Mesodermal cell (in vitro differentiated cells): ENCODE measurements around the gene SLC25A47. TPM values are rescaled to one million over a fixed set of nuclear protein-coding genes. Genes with fewer than 3 reads are reported as not detected.
"Not testable (repeated sequence)": the region's sequence is repeated elsewhere in the genome, so short reads cannot be mapped to it uniquely, and the experiment has no call there.

Source experiments
- H3K27ac ChIP-seq: 2 replicates; pipeline ENCODE4 v1.7.0; 2013; ENCODE audit warnings: mild to moderate bottlenecking, low read depth, low read length, moderate library complexity; ENCODE audit not compliant: severe bottlenecking
- H3K36me3 ChIP-seq: 2 replicates; pipeline ENCODE4 v1.7.1; 2013; ENCODE audit warnings: mild to moderate bottlenecking, low read length, moderate library complexity; ENCODE audit not compliant: control insufficient read depth, insufficient read depth
- H3K4me1 ChIP-seq: one replicate; pipeline ENCODE4 v1.7.1; 2013; ENCODE audit warnings: mild to moderate bottlenecking, low read length; ENCODE audit not compliant: insufficient read depth, control insufficient read depth, poor library complexity, severe bottlenecking
- H3K4me3 ChIP-seq: 2 replicates; pipeline ENCODE4 v1.7.0; 2013; ENCODE audit warnings: low read length, control low read depth, mild to moderate bottlenecking; ENCODE audit not compliant: insufficient read depth, poor library complexity, severe bottlenecking; ENCODE audit errors: extremely low read depth
- H3K9me3 ChIP-seq: 2 replicates; pipeline ENCODE4 v1.7.1; 2013; ENCODE audit warnings: mild to moderate bottlenecking, low read length, moderate library complexity; ENCODE audit not compliant: control insufficient read depth
- WGBS, 2 experiments: methylation state at CpG; one replicate each; pipeline ENCODE4 v1.1.5; 2013; ENCODE audit warnings: missing lambda C conversion rate in 2 of 2; ENCODE audit not compliant: insufficient coverage in 2 of 2; 5-methylcytosine and 5-hydroxymethylcytosine counted together
- polyA plus RNA-seq, 2 experiments: library from polyadenylated mRNA; stranded (reverse); fragments of 50-300 nt; gene quantifications; one replicate each; pipeline ENCODE4 v1.2.3, GENCODE V29; 2013

The SLC25A47 gene
- not detected for polyA plus RNA-seq (2013, experiment 1 of 2)
- polyA plus RNA-seq (2013, experiment 2 of 2) = not detected

DNA sequence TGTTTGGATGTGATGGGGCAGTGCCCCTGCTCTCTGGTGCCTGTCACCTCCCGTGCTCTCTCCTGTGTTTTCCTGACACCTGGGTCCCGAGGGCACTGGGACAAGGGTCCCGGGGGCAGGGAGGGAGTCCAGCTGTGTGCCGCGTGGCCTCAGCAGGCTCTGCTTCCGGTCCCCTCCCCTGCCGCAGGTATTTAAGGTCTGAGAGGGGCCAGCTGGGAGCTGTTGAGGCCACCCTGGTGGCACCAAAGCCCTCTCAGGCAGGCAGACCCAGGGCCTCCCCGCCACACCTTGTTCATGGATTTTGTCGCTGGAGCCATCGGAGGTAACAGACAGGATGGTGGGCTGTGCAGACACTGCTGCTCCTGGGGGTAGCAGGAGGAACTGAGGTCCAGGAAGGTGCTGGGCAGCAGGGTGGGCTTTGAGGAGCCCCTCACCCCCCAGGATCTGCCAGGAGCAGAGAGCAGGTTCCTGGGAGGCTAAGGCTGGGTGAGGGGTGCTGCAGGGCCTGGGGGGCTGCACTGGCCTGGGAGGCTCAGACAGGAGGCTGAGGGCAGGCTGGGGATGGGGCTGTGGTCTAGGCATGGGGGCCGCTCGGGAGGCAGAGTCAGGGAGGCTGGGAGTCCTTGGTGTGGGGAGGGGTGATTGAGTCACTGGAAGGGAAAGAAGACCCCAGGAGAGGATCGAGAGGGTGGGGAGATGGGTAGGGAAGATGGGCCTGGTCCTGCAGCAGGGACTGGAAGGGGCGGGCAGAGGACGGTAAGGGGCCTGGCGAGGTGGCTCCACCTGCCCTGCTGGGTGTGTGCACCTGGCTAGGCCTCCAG is at the start of gene SLC25A47:
Gene SLC25A47, plus strand, starts transcription at position 219 of the 821 bp plus-strand sequence. Its CDS starts 76 bp downstream, at position 295.
- Histone ChIP-seq H3K4me3 (no peak within 1 kb of the TSS), H3K27ac (no peak within 1 kb of the TSS), H3K36me3 (no peaks in the 10 kb centered on the region), H3K4me1 (no peaks in the 10 kb centered on the region), H3K9me3 (no peaks in the 10 kb centered on the region)
- WGBS, 2 experiments = 84 to 93% methylated on average over 12 to 16 of the region's 16 CpGs

DNA sequence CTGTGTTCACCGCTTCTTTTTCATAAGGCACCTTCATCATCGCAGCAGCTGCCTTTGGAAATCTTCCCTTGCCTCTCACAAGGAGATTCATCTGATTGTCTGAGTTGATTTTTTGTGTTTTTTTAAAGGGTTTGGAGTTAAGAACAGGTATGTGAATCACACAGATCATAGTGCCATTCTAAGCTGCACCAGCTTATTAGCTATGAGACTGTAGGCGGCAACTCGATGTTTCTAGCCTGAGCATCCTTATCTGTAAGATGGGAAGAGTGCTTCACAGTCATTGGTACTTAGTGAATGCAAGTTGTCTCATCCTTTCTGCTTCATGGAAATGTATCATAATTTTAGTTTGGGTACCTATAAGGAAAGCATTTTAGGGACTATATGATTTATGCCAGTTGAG is 48.9 kb upstream of the SLC25A47 start:
- Histone ChIP-seq H3K36me3 (peaks cover 72% of the 10 kb centered on the region), H3K4me3 (no peak overlapping the region), H3K27ac (no peak overlapping the region), H3K4me1 (peaks cover 22% of the 10 kb centered on the region), H3K9me3 (no peaks in the 10 kb centered on the region)
- WGBS, 2 experiments = 96 to 100% methylated on average over 2 to 3 of the region's 4 CpGs

GRCh38 chr14:100275214-100275613 is 47.9 kb upstream of the SLC25A47 start:
- H3K9me3 ChIP-seq = no peaks in the 10 kb centered on the region

GRCh38 chr14:100278702-100279101 is 44.4 kb upstream of the SLC25A47 start:
- WGBS, 2 experiments = 87 to 91% methylated on average over 7 of the region's 8 CpGs
- peaks cover 25% of the 10 kb centered on the region for H3K4me1 ChIP-seq
- H3K9me3 ChIP-seq = no peaks in the 10 kb centered on the region
- no peak overlapping the region for H3K27ac ChIP-seq
- peaks cover 60% of the 10 kb centered on the region for H3K36me3 ChIP-seq
- H3K4me3 ChIP-seq = no peak overlapping the region

More at GRCh38 chr14:100275214-100275613, 47.9 kb upstream of the SLC25A47 start:
- H3K4me3 ChIP-seq = no peak overlapping the region
- peaks cover 25% of the 10 kb centered on the region for H3K4me1 ChIP-seq
- peaks cover 74% of the 10 kb centered on the region for H3K36me3 ChIP-seq
- H3K27ac ChIP-seq = peak overlapping the region; percentile 41
- 78 to 82% methylated on average over 4 to 6 of the region's 7 CpGs for WGBS, 2 experiments

- Histone ChIP-seq H3K9me3 (no peaks in the 10 kb centered on the region), H3K27ac (no peak overlapping the region), H3K36me3 (peaks cover 56% of the 10 kb centered on the region), H3K4me1 (peaks cover 25% of the 10 kb centered on the region), H3K4me3 (no peak overlapping the region)
- WGBS, 2 experiments = 100% methylated on average over 1 of the region's 2 CpGs; no CpG with 5 or more reads in 1 of the 2 experiments
Observed at GRCh38 chr14:100279133-100279532, 44.0 kb upstream of the SLC25A47 start.

DNA sequence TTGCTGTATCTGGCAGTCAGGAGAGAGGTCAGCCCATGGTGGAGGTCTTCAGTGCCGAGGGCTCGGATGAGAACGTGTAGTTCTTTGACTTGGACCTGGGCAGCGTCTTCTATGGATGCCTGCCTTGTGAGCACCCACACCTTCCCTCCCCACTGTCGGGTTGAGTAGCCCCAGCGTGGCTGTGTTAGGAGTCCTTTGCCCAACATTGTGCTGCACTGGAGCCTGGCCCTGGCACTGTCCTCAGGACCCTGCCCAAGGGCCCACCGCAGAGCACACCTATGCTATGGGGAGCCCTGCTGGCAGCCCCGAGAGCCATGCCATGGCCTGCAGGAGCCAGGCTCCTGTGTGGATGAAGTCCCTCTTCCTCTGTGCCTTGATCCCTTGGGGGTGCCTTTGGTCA is 43.6 kb upstream of the SLC25A47 start:
- no peak overlapping the region for H3K27ac ChIP-seq
- peaks cover 25% of the 10 kb centered on the region for H3K4me1 ChIP-seq
- no peaks in the 10 kb centered on the region for H3K9me3 ChIP-seq
- 92 to 96% methylated on average over 8 of the region's 8 CpGs for WGBS, 2 experiments
- H3K36me3 ChIP-seq = peaks cover 52% of the 10 kb centered on the region
- no peak overlapping the region for H3K4me3 ChIP-seq

DNA sequence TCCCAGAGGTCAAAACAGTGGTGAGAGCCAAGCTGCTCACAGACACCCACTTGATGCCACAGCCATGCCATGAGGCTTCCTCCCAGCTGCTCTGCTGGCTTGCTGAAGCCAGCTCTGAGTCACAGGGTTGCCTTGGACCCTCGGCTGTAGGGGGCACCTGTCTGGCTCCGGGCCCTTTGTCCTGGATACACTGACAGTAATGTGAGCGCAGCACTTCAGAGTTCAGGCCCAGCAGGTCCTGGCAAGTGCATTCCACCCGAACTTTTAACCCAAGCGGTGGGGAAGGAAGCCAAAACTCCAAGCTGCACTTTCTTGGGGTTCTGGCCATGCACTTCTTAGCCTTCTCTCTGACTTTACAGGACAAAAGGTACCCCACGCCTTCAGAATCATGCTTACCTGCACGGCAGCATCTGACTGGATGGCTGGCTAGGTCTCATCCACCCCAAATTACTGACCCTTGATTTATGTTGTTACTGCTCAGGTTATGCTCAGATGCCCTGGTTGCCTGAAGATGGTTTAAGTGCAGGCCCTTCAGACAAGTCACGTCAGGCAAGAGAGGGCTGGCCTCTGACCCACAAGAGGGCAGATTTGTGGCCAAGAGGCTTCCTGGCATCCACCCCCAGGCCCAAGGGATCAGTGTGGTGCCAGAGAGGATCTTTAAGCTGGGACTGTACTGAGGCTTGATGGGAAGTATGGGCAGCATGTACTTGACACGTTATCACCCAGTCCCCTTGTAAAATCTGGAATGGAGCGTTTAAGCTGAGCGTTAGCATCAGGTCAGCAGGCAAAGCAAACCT is 41.7 kb upstream of the SLC25A47 start:
- Histone ChIP-seq H3K36me3 (peaks cover 34% of the 10 kb centered on the region), H3K27ac (no peak overlapping the region), H3K9me3 (no peaks in the 10 kb centered on the region), H3K4me3 (no peak overlapping the region), H3K4me1 (peaks cover 19% of the 10 kb centered on the region)
- WGBS, 2 experiments = 88 to 91% methylated on average over 10 to 11 of the region's 11 CpGs

DNA sequence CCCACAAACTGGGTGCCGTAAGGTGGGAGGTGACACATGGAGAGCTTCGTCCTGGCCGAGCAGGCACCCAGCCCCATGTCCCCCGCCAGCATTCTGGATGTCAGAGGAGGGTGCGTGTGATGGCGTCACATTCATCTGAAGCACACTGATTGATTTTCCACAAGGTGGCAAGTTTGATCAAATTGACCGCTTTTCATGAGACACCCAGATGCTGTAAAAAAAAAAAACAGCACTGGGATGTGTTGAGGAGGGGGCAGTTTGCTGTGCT is 41.1 kb upstream of the SLC25A47 start:
- H3K36me3 ChIP-seq = peaks cover 31% of the 10 kb centered on the region
- no peaks in the 10 kb centered on the region for H3K9me3 ChIP-seq
- H3K4me1 ChIP-seq = peaks cover 19% of the 10 kb centered on the region
- no peak overlapping the region for H3K4me3 ChIP-seq
- H3K27ac ChIP-seq = no peak overlapping the region
- 97 to 99% methylated on average over 7 of the region's 7 CpGs for WGBS, 2 experiments

DNA sequence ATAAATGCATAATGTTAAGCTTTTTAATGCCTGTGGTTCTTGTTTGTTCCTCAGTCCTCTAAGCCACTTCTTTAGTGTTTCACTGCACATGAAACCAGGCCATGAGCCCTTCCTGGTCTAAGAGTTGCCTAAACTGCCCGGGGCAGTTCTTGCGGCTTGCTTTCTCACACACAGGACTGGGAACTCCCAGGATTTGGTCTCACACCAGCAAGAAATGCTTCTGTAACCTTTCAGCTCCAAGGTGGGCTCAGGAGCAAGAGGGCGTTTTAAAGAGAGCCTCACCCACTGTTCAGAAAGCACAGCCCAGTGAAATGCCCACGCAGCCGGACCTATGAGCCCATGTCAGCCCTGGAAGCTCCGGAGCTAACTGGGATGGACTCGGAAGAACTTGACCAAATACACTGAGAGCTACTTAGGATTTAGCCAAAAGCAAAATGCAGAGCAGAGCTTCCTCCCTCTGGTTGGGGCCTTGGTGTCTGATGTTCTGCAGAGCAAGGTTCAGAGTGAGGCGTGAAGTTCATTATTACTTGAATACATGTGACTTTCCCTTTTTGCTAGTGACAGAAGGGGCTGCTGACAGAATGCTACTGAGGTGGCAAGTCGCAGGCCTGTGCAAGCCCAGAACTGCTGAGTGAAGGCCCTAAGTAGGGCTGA is 40.2 kb upstream of the SLC25A47 start:
- H3K9me3 ChIP-seq = no peaks in the 10 kb centered on the region
- no peak overlapping the region for H3K4me3 ChIP-seq
- peak overlapping the region; percentile 37 for H3K27ac ChIP-seq
- 98% methylated on average over 8 of the region's 9 CpGs for WGBS, 2 experiments
- peaks cover 25% of the 10 kb centered on the region for H3K36me3 ChIP-seq
- H3K4me1 ChIP-seq = peaks cover 19% of the 10 kb centered on the region

GRCh38 chr14:100283436-100283835 is 39.7 kb upstream of the SLC25A47 start:
- H3K36me3 ChIP-seq = peaks cover 22% of the 10 kb centered on the region
- H3K9me3 ChIP-seq, H3K27ac ChIP-seq, H3K4me3 ChIP-seq: not testable (repeated sequence)
- peaks cover 15% of the 10 kb centered on the region for H3K4me1 ChIP-seq
- 95 to 99% methylated on average over 4 to 7 of the region's 9 CpGs for WGBS, 2 experiments
